ENCODE data around the gene PIGQ.

The PIGQ gene

GRCh38 chr16:627454-628239, 57.9 kb downstream of the PIGQ start:
- DNase-seq (ENCODE audit: low read depth, low spot score), result no peak
- POLR2A ChIA-PET, result interaction anchor here (1.0 to 1.4 kb wide), 3 partner anchors 9 to 37 kb away, joined by 3 to 5 read pairs (median 3); partner anchors contain the start of gene RAB40C
- CTCF ChIA-PET, result interaction anchor here (0.7 kb wide), 1 partner anchor 15 kb away, joined by 3 read pairs; no protein-coding TSS in a partner anchor
- H3K4me3 ChIP-seq (ENCODE audit: low read depth, low read length), result no peak overlapping the region
- no peak for TF ChIP-seq CTCF (IDR thresholded peaks at IDR 0.05; ENCODE audit: insufficient read depth, low read length, missing control alignments)

DNA sequence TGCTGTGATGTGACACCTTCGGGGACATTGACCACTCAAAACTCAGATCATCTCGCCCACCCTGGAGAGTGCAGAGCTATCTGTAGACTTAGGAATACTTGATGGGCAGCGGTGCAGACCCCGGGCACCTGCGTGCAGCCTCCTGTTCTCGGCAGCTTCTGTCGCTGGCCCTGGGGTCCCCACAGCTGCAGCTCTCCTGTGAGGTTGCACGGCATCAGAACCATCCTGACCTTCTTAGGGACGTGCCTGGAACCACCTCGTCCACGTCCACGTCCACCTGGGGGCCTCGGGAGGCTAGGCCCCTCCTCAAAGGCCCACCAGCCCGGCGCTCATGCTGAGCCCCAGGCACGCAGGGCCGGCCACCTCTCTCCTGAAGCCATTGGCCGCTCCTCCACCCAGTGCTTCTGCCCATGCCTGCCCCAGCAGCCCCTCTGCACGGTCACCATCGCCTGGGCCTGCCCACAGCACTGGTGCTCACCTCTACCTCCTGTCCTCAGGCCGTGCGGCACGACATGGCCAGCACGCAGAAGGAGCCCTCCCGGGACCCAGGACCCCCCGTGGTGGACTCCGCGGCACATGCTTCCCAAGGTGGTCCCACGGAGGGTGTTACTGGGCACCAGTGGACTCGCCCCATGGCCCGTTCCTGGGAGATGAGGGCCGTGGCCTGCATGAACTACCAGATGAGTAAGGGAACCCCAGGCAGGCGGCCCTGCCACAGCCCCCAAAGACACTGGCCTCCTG, 58.7 kb downstream of the PIGQ start:
- DNase-seq (ENCODE audit: low read depth, low spot score), result no peak
- ChIA-PET POLR2A (no interaction called here), CTCF (interaction anchor here (0.7 kb wide), 1 partner anchor 14 kb away, joined by 3 read pairs; no protein-coding TSS in a partner anchor)
- no peak for TF ChIP-seq CTCF (IDR thresholded peaks at IDR 0.05; ENCODE audit: insufficient read depth, low read length, missing control alignments)
- no peak overlapping the region for H3K4me3 ChIP-seq (ENCODE audit: low read depth, low read length)

- CTCF ChIA-PET, result no interaction called here
- no peak for DNase-seq (ENCODE audit: low read depth, low spot score)
- POLR2A ChIA-PET, result no interaction called here
- H3K4me3 ChIP-seq (ENCODE audit: low read depth, low read length), result no peak overlapping the region
- TF ChIP-seq CTCF (IDR thresholded peaks at IDR 0.05; ENCODE audit: insufficient read depth, low read length, missing control alignments), result no peak
These were observed 59.5 kb downstream of the PIGQ start for GRCh38 chr16:629185-629832.

DNA sequence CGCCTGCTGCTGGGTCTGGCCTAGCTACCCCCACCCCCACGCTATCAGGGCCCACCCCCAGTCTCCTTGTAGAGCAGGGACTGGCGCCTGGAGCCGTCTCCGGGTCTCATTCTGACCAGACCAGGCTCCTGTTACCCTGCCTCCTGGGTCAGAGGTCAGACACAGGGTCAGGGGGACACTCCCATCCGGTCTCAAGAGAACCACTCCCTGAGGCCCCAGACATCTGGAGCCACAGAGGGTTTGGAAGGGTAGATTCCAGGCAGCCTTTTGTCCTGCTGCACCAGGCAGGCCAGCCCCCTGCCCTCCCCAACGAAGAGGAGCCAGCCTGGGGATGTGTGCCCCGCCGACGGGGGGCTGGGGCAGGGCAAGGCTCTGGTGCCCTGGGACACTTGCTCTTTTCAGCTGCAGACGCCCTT, 60.1 kb downstream of the PIGQ start:
- ChIA-PET POLR2A (no interaction called here), CTCF (no interaction called here)
- no peak overlapping the region for H3K4me3 ChIP-seq (ENCODE audit: low read depth, low read length)
- TF ChIP-seq CTCF (IDR thresholded peaks at IDR 0.05; ENCODE audit: insufficient read depth, low read length, missing control alignments), result no peak
- DNase-seq (ENCODE audit: low read depth, low spot score), result no peak

- TF ChIP-seq CTCF (IDR thresholded peaks at IDR 0.05; ENCODE audit: insufficient read depth, low read length, missing control alignments), result no peak
- POLR2A ChIA-PET, result no interaction called here
- CTCF ChIA-PET, result no interaction called here
- no peak for DNase-seq (ENCODE audit: low read depth, low spot score)
- no peak overlapping the region for H3K4me3 ChIP-seq (ENCODE audit: low read depth, low read length)
These were observed 60.6 kb downstream of the PIGQ start for GRCh38 chr16:630249-630814.
